H1 (cell line): ENCODE data around the gene COPZ2. TPM values are rescaled to one million over a fixed set of nuclear protein-coding genes. Genes with fewer than 3 reads are reported as not detected.

Source experiments
- ATF2 ChIP-seq: IDR thresholded peaks from 2 replicates; pipeline ENCODE4 v1.6.1; 2012; ENCODE audit warnings: low read length, inconsistent platforms
- BACH1 ChIP-seq: IDR thresholded peaks from 2 replicates; pipeline ENCODE4 v1.6.1; 2012; ENCODE audit warnings: low read length, improper control_type of control experiment
- CHD2 ChIP-seq: IDR thresholded peaks from 2 replicates; pipeline ENCODE4 v1.6.1; 2012; ENCODE audit warnings: low read length, improper control_type of control experiment
- RAD21 ChIP-seq, 2 experiments: IDR thresholded peaks in 1 of 2; conservative IDR thresholded peaks in 1 of 2; 2 replicates each; pipeline ENCODE4 v1.6.1; 2011; ENCODE audit warnings: low read depth in 2 of 2, low read length in 2 of 2, improper control_type of control experiment in 1 of 2, inconsistent platforms in 1 of 2, mild to moderate bottlenecking in 1 of 2, moderate library complexity in 1 of 2
- SAP30 ChIP-seq: fragments of 300-600 bp; sonication (generic); IDR thresholded peaks from 2 replicates; pipeline ENCODE4 v1.7.1; 2012; ENCODE audit warnings: low read length, moderate library complexity, mild to moderate bottlenecking, inconsistent platforms; ENCODE audit not compliant: insufficient read depth, insufficient replicate concordance
- SIRT6 ChIP-seq: IDR thresholded peaks from one replicate; pipeline ENCODE4 v1.7.1; 2012; ENCODE audit warnings: low read length, inconsistent platforms
- TAF7 ChIP-seq: optimal IDR thresholded peaks from 2 replicates; pipeline ENCODE3; 2011; ENCODE audit warnings: low read depth, mild to moderate bottlenecking, inconsistent platforms, low read length, moderate library complexity, borderline replicate concordance
- YY1 ChIP-seq: IDR thresholded peaks from 2 replicates; pipeline ENCODE4 v1.6.1; 2011; ENCODE audit warnings: low read depth, mild to moderate bottlenecking, low read length
- polyA plus RNA-seq, 7 experiments: library from polyadenylated mRNA; depleted of rRNA in 3 of 7; stranded (reverse) in 5 of 7; unstranded in 2 of 7; fragments of >200 nt in 5 of 7; fragments of 200-250 nt in 2 of 7; gene quantifications; 1 replicate in 5 of 7; 2 replicates in 1 of 7; 4 replicates in 1 of 7; pipeline versions ENCODE4 v1.2.1 to v1.2.3, GENCODE V29; 2011 to 2013; ENCODE audit warnings: missing spikeins in 2 of 7, mixed read lengths in 2 of 7
- total RNA-seq: library from RNA; stranded (reverse); fragmentation: NEBNext Ultra II Directional; extraction: Animal tissue kit (Norgen Biotek cat#: 25700); gene quantifications from 2 replicates; pipeline ENCODE4 v1.2.1, GENCODE V29; 2021
- TF ChIP-seq, protein P1 (sequence below), 3 experiments: IDR thresholded peaks; 1 replicate in 2 of 3; 2 replicates in 1 of 3; pipeline versions ENCODE4 v1.5.1 to v1.6.1; 2011; ENCODE audit warnings: low read length in 3 of 3, mild to moderate bottlenecking in 3 of 3, inconsistent platforms in 2 of 3, low read depth in 1 of 3, moderate library complexity in 1 of 3; ENCODE audit not compliant: insufficient read depth in 1 of 3; ENCODE audit errors: control extremely low read depth in 1 of 3

COPZ2 gene
- total and polyA plus RNA-seq, 2 of the 8 experiments (the other 6 are each of a cell fraction or from before 2014, with no cell fraction given), result 0.24 TPM; not detected in 1

DNA sequence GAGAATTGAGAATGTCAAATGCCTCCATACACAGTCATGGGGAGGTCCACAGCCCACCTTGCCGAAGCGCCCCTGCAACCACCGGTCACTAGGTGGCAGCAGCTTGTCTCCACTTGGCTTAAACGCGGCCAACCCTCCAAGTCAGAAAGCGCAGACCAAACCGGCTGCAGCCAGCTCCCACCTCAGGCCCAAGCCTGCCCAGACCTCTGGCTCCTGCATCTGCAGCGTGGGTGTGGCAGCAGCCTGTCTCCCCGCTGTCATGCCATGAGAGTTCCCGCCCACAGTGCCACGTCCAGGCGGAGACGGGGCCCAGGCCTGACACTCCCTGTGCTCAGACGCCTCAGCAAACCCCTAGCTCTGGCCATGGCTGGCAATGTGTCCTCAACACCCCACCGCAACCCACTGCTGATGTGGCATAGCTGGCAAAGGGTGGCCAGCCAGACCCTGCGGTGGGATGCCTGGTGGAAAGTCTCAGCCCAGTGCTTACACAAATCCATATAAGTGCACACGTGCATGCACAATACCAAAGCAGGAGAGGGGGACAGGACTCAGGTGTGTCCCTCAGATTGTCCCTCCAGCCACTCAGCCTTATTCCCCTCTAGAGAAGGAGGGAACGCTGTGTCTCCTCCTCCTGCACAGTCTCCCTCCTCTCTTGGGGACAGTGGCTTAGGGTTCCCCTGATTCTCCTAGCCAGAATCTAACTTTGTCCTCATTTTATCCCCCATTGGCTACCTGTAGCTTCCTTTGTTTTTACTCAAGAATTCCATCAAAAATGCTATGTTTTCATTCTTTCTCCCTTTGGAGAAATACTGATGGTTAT, 10.9 kb downstream of the COPZ2 start (continued):
- TF ChIP-seq RAD21 (IDR thresholded peaks at IDR 0.05 in 1 of 2, conservative IDR thresholded peaks at IDR 0.05 in 1 of 2; ENCODE audit: low read depth in 2 of 2, low read length in 2 of 2) (peak; percentile 89 to 90), TAF7 (peak; percentile 33), SIRT6 (no peak), BACH1 (no peak), SAP30 (peak; percentile 45), YY1 (peak; percentile 34; the same call in 1 of the 2 replicates), CHD2 (0 out of 2 replicates have a peak, but pooled peaks have one; percentile 15), ATF2 (no peak)
- TF ChIP-seq, protein P1, sequence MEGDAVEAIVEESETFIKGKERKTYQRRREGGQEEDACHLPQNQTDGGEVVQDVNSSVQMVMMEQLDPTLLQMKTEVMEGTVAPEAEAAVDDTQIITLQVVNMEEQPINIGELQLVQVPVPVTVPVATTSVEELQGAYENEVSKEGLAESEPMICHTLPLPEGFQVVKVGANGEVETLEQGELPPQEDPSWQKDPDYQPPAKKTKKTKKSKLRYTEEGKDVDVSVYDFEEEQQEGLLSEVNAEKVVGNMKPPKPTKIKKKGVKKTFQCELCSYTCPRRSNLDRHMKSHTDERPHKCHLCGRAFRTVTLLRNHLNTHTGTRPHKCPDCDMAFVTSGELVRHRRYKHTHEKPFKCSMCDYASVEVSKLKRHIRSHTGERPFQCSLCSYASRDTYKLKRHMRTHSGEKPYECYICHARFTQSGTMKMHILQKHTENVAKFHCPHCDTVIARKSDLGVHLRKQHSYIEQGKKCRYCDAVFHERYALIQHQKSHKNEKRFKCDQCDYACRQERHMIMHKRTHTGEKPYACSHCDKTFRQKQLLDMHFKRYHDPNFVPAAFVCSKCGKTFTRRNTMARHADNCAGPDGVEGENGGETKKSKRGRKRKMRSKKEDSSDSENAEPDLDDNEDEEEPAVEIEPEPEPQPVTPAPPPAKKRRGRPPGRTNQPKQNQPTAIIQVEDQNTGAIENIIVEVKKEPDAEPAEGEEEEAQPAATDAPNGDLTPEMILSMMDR (IDR thresholded peaks at IDR 0.05; ENCODE audit: control extremely low read depth in 1 of 3, insufficient read depth in 1 of 3, low read depth in 1 of 3, low read length in 3 of 3), result peak; percentile 94 to 99 (median 98)
